Kidney glomerular epithelial cell (primary cell): ENCODE measurements around the gene TBC1D20.

Experiments used
- DNase-seq: peaks from one replicate; lab custom pipeline; 2025; lab: John Stamatoyannopoulos, UW

The TBC1D20 gene

DNA sequence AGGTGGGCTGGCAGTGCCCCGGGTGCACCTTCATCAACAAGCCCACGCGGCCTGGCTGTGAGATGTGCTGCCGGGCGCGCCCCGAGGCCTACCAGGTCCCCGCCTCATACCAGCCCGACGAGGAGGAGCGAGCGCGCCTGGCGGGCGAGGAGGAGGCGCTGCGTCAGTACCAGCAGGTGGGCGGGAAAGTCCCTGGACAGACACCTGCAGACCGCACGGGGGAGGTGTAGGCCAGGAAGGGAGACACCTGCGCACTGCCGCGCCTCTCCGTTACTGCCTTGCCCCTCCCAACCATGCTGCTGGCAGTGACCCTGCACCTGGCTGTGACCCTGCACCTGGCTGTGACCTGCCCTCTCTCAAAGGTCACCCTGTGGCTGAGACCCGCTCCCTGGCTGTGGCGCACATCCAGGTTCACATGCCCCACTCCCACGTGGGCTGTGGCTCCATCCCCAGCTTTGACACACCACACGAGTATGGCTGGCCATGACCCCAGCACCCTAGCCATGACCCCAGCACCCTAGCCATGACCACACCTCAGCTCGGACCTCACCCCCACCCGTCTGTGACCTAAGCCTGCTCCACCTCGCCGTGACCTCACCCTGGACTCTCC, 42.7 kb downstream of the TBC1D20 start:
- no peak for DNase-seq

DNA sequence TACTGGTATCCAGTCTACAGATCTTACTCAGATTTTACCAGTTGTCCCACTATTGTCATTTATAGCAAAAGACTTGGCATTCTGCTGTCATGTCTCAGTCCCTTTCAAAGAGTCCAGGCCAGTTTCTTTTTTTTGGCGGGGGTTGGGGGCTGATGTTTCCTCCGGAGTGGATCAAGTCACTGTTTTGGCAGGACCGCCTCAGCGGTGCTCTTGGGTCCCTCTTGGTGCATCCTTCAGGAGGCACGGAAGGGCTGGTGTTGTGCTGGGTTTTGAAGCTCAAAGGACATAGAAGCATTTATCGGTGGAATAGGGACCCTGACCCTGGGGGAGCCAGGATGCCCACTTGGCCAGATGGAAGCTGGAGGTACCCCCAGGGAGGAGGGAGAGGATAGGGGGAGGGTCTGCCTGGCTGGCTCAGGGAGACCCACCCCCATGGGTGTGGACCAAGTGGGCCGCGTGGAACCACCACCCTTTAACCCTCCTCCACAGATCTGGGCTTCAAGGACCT, 43.4 kb downstream of the TBC1D20 start:
- no peak for DNase-seq

DNA sequence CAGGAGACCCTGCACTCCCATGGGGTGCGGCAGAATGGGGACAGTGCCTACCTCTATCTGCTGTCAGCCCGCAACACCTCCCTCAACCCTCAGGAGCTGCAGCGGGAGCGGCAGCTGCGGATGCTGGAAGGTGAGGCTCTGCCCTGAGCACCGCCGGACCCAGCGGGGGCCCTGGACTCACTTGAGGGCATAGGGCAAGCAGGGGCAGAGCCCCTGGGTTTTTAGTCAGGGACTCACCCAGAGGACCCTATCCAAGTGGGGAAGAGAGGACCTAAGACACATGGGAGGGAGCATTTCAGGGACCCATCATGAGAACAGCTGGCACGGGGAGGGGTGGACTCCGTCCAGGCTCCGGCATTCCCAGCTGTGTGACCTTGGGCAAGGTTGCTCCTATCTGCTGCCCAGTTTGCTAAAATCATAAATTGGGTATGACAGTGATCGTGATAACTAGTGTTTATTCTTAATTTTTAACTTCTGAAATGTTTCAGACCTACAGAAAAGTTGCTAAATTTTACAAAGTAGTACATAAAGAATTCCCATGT, 44.5 kb downstream of the TBC1D20 start:
- no peak for DNase-seq

DNA sequence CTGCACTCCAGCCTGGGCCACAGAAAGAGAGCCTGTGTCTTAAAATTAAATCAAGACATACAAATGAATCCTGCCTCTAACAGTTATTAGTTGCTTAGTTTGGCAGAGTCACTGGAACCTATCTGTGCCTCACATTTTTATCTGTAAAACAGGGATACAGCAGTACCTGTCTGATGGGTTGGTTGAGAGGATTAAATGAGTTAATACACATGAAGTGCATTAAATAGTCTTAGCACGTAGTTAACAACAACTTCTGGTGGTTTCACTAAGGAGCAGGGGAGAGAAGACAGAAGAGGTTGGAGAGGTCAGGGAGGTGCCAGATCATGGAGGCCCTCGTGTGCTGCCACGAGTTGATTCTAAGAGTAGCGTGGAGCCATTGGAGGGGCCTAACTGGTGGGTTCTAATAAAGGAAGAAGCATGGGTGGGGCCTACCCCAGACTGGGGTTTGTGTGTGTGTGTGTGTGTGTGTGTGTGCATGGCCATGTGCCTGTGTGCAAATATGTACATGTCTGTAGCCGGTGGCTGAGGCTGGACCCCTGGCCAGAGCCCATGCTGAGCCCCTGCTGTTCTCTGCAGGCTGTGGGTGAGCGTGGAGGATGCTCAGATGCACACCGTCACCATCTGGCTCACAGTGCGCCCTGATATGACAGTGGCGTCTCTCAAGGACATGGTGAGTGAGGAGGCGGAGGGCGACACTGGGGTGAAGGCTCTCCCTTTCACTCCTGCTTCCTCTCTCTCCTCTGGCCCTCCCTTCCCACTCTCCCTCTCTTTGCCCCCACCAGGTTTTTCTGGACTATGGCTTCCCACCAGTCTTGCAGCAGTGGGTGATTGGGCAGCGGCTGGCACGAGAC, 45.2 kb downstream of the TBC1D20 start:
- DNase-seq, result no peak

DNA sequence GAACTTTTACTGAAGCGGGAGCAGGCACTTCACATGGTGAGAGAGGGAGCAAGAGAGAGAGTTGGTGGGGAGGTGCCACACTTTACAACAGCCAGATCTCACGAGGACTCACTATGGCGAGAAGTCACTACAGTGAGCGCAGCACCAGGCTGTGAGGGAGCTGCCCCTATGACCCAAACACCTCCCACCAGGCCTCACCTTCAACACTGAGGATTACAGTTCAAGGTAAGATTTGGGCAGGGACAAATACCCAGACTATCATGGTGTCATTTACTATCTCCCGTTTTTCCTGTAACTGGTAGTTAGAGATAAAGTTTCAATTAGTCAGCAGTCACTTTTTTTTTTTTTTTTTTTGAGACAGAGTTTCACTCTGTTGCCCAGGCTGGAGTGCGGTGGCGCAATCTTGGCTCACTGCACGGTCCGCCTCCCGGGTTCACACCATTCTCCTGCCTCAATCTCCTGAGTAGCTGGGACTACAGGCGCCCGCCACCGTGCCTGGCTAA, 46.5 kb downstream of the TBC1D20 start:
- no peak for DNase-seq

DNA sequence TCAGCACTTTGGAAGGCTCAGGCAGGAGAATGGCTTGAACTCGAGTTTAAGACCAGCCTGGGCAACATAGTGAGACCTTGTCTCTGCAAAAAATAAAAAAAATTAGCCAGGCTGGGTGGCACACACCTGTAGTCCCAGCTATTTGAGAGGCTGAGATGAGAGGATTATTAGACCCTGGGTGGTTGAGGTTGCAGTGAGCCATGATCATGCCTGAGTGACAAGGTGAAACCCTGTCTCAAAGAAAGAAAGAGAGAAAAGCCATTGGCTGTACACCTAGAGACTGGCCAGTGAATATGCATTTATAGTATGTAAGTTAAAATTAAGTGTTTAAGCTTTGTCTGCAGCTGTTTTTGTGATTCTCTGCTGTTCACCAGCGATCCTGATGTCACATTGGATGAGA, 48.2 kb downstream of the TBC1D20 start:
- no peak for DNase-seq

DNA sequence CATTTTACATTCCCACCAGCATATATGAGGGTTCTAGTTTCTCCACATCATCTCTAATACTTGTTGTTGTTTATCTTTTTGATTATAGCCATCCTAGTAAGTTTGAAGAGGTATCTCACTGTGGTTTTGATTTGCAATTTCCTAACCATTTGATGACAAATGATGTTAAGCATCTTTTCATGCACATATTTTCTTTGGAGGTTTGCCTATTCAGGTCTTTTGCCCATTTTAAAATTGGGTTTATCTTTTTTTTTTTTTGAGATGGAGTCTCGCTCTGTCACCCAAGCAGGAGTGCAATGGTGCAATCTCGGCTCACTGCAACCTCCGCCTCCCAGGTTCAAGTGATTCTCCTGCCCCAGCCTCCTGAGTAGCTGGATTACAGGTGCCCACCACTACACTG, 50.3 kb downstream of the TBC1D20 start:
- DNase-seq, result no peak

DNA sequence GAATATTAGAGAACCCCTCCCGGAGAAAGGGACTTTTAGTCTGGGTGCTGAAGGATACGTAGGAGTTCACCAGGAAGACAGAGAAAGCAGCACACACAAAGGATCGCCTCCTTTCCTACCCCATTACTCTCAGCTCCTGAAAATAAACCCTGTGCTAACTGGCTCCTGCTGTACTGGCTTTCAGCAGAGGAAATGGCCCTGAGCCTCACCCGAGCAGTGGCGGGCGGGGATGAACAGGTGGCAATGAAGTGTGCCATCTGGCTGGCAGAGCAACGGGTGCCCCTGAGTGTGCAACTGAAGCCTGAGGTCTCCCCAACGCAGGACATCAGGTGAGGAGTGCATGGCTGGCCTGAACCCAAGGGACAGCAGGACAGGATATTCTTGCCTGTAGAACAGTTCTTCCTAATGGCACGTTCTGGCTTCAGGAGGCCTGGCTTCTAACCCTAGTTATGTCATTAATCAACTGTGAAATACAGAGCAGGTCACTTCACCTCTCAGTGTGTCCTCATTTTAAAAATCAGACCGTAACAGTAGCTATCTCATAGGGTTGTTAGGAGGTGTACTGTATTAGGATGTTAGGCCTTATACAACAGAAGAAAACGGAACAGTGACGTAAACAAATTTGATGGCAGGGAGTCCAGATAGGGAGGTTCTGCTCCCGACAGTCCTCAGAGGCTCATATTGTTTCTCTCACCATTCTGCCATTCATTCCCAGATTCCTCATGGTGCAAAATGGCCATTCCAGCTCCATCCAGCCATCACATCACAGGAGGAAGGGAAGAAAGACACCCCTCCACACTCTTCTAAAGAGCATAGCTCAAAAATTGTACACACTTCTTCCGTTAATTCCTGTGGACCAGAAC, 52.4 kb downstream of the TBC1D20 start:
- DNase-seq, result no peak

DNA sequence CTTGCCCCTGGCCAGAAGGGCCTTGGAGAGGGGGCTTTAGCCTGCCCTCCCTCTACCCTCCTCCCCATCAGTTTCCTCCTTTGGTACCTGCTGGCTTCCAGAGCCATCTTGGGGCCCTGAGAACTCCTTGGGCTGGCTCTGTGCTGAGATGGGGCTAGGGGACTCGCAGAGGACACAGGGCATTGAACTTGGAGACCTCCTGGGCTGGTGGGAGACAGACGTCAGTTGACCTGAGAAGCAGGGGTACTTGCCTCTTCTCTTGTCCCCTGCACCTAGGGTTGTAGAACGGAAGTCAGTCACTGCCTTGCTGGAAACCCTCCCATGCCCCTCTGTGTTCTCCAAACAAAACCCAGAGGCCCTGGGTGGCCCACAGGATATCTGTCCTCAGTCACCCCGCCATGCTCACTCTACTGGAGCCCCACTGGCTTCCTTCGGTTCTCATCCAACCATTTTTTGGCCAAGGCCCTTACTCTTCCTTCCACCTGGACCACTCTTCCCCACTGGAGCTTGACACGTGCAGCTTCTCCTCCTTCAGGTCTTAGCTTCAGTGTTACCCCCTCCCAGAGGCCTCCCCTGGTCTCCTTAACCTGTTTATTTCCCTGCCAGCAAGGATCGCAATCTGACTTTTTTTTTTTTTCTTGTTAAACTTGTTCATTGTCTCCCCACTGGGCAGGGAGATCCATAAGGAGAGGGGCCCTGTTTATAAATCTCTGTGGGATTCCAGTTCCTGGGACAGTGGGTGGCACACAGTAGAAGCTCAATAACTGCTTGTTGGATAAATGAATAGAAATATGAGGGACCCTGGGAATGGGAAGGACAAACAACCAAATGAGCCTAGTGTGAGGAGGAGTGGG, 53.3 kb downstream of the TBC1D20 start:
- no peak for DNase-seq

DNA sequence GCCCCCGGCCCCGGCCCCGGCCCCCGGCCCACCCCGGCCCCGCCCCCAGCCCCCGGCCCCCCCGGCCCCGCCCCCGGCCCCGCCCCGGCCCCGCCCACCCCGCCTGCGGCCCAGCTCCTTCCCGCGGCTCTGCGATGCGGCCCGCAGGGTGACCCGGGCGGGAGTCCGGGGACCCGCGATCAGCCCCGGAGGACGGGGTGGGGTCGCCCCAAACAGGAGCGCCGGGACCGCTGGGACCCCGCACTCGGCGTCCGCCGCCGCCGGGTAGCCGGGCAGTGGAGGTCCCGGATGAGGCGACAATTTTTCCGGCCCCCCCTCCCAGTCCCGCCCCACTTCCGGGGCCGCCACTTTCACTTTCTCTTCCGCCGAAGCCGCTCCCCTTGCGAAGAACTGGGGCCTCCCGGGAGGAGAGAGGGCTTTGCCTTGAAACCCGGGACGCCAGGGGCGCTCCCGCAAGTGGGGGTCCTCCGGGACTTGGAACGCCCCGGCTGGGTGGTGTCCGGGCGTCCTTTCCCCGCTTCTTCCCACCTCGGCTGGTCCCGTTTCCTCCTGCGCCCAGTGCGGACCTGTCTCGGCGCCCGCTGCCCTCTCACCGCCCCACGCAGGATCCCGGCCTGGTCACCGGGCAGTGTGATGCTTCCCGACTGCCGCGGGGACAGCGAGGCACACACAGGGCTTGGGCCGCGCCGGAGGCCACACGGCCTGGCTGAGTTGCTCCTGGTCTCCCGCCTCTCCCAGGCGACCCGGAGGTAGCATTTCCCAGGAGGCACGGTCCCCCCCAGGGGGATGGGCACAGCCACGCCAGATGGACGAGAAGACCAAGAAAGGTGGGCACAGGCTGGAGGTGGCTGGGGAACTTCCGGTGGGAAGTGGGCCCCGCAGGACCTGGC, 54.1 kb downstream of the TBC1D20 start, which contains the start of gene RBCK1:
Gene RBCK1 (plus strand): TSS at position 347 of the 890 bp plus-strand sequence. CDS start 459 bp downstream, at position 806.
- peak; percentile 66 for DNase-seq

DNA sequence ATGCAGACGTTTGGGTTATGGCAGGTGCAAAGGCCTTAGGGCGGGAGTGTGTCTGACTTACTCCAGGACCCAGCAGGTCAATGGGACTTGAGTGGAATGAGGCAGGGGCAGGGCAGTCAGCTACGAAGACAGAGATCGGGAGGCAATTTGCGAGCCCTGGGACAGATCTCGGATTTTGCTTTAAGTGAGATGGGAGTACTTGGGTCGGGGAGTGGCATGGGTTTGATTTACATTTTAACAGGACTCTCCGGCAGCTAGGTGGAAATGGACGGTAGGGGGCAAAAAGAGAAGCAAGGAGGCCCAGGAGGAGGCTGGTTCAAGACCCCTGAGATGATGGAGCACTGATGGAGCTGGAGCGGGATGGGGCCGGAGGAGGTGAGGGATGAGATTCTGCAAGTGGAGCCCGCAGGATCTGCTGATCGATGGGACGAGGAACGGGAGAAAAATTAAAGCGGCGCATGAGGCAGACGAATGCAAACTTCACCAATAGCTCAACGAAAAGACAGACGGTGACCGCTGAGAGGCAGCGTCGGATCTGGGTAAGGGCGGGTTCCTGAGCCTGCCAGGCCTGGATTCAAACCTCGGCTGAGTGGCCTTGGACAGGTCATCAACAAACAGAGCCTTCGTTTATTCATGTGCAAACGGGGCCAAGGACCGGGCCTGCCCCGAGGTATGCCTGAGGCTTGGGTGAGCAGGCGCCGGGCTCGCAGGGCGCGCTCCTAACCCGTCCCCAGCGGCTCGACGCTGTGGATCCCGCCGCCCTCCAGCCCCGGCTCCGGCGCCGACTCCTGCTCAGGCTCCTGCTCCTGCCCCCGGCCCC, 55.0 kb downstream of the TBC1D20 start:
- DNase-seq, result peak; percentile 56

DNA sequence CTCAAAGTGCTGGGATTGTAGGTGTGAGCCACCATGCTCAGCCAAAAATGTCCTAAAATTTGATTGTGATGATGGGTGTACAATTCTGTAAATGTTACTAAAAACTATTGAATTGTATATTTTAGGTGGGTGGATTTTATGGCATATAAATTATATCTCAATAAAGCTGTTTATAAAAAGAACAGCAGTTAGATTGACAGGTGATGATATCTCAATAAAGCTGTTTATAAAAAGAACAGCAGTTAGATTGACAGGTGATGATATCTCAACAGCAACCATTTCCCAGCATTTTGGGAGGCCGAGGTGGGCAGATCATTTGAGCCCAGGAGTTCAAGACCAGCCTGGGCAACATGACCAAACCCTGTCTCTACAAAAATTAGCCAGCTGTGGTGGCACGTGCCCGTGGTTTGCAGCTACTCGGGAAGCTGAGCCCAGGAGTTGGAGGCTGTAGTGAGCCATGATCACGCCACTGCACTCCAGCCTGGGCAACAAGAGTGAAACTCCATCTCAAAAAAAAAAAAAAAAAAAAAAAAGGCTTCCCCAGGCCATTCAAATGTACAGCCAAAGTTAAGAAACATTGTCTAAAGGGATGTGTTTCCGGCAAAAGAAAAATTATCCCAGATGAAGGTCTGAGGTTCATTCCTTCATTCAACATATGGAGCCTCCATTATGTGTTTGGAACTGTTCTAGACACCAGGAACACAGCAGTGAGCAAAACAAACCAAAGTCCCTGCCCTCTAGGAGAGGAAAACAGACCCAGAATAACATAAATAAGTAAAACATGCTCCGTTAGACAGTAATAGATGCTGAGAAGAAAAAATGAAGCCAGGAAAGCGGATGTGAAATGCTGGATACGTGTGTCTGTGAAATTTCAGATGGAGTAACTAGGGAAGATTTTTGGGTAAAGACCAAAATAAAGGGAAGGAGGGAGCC, 55.9 kb downstream of the TBC1D20 start:
- no peak for DNase-seq

DNA sequence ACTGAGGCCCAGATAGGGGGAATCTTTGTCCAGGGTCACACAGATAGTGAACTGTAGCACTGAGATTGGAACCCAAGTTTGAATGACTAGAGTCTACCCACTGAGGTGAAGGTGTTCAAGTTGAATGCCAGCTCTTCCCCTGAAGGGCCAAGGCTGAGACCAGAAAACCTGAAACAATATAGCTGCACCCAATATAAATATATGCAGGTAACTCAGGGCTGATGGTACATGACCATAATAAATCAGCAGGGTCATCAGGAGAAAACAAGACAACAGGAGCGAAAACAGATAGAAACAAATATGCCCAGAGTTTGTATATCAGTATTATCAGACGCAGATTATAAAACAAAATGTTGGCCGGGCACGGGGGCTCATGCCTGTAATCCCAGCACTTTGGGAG, 58.2 kb downstream of the TBC1D20 start:
- DNase-seq, result no peak

DNA sequence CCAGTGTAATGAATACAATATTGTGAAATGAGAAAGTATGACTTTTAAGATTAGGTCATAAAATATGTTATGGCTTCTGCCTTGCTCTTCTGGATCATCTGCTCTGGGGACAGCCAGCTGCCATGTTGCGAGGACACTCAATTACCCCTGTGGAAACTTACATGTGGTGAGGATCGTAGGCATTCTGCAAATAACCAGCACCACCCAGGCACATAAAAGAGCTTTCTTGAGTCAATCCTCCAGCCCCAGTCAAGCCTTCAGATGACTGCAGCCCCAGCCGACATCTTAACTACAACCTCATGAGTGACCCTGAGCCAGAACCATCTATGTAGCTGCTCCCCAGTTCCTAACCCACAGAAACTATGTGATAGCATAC, 58.8 kb downstream of the TBC1D20 start:
- no peak for DNase-seq

DNA sequence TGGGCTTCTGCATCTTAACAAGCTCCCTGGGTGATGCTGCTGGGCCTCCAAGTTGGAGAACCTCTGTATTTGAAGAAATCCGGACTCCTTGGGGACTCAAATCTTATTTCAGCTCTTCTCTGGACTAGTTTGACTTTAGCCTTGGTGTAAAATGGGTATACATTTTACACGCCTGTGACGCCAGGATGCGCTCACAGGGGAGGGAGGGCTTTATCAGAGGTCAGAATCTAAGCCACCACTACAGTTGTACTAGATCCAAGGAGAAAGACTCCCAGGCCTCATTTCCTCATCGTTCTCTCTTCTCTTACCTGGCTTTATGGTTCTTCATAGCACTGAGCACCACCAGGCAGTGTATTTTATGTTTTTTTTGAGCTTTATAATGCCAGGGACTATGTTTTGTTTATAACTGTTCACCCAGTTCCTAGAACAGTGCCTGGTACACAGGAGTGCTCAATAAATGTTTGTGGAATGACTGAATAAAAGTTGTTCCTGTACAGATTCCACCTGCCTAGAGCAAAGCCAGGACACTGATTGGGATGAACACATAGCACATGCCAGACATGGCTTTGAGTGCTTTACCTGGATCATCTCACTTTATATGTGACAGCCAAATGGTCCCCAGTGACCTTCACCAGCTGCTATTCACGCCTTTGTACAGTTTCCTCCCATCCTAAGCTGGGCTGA, 59.3 kb downstream of the TBC1D20 start:
- DNase-seq, result no peak

DNA sequence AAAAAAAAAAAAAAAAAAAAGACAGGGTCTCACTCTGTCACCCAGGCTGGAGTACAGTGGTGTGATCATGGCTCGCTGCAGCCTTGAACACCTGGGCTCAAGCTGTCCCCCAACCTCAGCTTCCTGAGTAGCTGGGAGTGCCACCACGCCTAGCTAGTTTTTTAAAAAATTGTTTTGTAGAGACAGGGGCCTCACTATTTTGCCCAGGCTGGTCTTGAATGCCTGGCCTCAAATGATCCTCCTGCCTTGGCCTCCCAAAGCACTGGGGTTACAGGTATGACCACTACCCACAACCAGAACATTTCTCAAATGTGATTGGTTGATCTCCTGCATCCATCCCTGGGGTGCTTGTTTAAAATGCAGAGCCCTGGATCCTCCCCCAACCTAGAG, 59.8 kb downstream of the TBC1D20 start:
- DNase-seq, result no peak
